ENCODE results near the gene HSDL2.
"Not testable (repeated sequence)": the region's sequence is repeated elsewhere in the genome, so short reads cannot be mapped to it uniquely, and the experiment has no call there.

Gene HSDL2

GRCh38 chr9:112367465-112367864, 12.4 kb upstream of the HSDL2 start:
- no peak for DNase-seq

- no peak for DNase-seq
Measured at GRCh38 chr9:112369817-112370216, 10.1 kb upstream of the HSDL2 start.

DNA sequence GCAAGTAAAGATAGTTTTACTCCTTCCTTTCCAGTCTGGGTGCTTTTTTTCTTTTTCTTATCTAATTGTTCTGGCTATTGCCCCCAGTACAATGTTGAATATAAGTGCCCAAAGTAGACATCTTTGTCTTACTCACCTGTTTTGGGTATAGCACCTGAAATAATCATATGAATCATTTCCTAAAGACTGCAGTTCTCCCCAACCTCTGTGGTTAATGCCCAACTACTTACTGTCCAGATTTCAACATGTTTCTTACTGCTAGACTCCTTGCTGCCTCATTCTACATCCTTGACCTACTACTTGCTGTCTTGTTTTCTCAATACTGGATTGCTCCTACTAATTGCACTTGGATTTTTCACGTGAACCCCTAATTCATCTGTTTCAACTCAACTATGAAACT, 8.8 kb upstream of the HSDL2 start:
- no peak for DNase-seq

GRCh38 chr9:112373666-112374065, 6.2 kb upstream of the HSDL2 start:
- DNase-seq = not testable (repeated sequence)

DNA sequence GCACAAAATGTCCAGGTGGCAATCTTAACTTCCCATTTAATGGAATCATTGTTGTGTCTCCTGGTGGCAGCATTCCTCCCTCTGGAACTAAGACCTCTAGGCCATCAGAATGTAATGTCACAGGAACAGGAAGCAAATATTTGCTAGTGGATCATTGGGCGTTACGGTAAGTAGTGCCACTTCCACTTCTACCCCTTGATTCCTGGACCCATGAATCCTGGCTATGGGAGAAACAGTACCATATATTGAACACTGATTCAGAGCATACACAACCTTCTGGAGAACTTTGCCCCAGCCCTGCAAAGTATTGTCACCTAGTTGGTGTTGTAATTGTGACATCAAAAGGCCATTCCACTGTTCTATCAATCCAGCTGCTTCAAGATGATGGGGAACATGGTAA, 5.7 kb upstream of the HSDL2 start:
- not testable (repeated sequence) for DNase-seq

- DNase-seq = no peak
Measured at GRCh38 chr9:112375361-112375760, 4.5 kb upstream of the HSDL2 start.

DNA sequence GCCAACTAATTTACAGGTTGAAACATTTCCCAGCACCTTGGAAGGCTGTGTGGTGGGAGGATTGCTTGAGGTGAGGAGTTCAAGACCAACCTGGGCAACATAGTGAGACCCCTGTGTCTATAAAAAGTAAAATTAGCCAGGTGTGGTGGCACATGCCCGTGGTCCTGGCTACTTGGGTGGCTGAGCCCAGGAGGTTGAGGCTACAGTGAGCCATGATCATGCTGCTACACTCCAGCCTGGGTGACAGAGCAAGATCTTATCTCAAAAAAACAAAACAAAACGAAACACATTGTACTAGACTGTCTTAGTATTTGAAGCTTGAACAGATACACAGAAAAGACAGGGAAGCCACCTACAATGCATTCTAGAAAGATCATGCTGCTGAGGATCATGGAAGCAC, 2.8 kb upstream of the HSDL2 start:
- DNase-seq = no peak

- DNase-seq = no peak
Measured at GRCh38 chr9:112377684-112378327, 2.1 kb upstream of the HSDL2 start.

DNA sequence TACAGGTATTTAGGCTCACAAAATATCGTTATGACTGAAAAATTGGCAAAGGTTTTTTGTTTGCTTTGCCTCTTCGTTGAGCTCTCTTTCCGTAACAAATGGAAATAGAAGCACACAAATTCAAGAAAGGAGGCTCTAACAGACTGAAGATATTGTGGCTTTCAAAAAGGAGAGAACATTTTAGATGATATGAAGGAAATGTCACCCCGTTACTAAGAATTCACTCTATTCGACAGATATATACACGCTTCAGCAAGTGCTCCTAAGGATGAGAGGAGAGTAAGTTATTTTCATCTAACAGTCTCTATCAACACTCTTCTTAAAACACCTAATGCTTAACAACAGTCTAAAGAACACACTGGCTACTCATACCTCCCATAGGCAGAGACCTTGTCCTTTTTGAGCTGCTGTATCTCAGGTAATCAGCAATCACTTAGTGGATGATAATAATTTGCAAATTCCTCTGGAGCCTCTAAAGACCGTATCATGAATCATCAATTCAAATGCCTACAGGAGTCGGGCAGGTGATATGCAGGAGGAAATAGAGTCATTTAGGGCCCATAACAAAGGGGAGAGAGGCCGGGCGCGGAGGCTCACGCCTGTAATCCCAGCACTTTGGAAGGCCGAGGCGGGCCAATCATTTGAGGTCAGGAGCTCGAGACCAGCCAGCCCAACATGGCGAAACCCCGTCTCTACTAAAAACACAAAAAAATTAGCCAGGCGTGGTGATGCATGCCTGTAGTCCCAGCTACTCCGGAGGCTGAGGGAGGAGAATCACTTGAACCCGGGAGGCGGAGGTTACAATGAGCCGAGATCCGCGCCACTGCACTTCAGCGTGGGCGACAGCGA, 1.4 kb upstream of the HSDL2 start:
- DNase-seq = no peak

DNA sequence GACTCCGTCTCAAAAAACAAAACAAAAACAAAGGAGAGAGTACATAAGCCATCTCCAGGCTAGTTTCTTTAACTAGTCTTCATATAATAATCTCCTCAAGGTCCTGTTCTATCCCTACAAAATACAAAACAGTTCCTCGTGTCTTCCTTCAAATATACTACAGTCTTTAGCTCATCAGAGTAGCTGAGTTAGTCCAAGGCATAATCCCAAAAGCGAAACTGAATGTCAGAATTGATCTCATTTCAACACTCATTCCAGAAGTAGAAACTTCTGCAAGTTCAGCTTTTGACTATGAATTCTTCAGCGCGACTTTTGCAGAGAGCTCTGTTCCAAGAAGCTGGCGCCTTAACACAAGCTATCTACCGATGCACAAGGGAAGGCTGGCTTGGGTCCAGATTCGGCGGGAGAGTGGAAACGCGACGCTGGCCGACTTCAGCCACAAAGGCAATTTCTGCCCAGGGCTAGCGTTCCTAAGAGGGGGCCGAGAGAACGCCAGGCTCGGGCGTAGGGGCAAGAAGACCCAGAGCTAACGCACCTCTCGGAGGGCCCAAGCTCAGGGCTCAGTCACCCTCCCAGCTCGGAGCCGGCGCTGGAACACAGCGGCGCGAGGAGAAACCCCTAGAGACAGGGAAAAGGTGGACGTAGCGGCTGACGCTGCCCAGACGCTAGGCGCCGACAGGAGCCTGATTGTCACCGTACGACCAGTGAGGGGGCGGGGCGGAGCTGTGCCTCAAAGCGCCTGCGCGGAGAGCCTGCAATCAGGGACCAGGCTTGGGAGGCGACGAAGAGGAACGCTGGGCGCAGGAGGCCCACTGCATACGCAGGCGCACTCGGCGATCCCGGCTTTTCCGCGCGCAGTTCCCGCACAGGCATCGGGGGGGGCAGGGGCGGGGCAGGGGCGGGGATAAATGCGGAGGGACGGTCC, 469 bp upstream of the HSDL2 start:
- peak; percentile 93 for DNase-seq

- no peak for DNase-seq
Measured at GRCh38 chr9:112380825-112381221, 915 bp downstream of the HSDL2 start.

DNA sequence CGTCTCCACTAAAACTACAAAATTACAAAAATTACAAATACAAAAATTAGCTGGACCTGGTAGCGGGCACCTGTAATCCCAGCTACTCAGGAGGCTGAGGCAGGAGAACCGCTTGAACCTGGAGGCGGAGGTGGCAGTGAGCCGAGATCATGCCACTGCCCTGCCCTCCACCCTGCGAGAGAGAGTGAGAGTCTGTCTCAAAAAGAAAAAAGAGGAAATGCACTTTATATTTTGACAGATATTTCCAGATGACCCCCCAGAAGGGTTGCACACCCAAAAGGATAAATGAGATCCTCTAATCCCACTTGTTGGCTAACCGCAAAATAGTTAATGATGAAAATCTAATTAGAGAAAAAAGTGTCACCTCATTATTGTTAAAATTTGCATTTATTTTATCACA, 2.2 kb downstream of the HSDL2 start:
- no peak for DNase-seq

DNA sequence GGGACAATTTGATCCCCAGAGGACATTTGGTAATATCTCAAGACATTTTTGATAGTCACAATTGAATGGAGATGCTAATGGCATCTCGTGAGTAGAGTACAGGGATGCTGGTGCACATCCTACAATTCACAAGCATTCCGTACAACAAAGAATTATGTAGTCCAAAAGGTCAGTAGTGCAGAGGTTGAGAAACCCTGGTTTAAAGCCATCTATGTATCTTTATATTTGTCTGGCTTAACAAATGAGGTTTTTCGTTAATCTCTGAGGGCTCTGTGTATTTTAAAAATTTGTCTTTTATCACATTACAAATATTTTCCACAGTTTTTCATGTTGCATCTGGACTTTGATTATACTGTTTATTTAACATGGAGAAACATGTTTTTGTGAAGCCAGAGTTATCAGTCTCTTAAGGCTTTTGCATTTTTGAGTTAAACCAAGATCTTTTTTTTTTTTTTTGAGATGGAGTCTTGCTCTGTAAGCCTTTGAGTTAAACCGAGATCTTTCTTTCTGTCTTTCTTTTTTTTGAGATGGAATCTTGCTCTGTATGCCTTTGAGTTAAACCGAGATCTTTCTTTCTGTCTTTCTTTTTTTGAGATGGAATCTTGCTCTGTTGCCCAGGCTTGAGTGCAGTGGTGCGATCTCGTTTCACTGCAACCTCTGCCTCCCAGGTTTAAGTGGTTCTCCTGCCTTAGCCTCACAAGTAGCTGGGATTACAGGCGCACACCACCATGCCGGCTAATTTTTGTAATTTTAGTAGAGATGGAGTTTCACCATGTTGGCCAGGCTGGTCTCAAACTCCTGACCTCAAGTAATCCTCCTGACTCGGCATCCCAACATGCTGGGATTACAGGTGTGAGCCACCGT, 2.8 kb downstream of the HSDL2 start:
- DNase-seq = no peak

- DNase-seq = no peak
Measured at GRCh38 chr9:112384219-112384618, 4.3 kb downstream of the HSDL2 start.

- no peak for DNase-seq
Measured at GRCh38 chr9:112384690-112385089, 4.8 kb downstream of the HSDL2 start.

DNA sequence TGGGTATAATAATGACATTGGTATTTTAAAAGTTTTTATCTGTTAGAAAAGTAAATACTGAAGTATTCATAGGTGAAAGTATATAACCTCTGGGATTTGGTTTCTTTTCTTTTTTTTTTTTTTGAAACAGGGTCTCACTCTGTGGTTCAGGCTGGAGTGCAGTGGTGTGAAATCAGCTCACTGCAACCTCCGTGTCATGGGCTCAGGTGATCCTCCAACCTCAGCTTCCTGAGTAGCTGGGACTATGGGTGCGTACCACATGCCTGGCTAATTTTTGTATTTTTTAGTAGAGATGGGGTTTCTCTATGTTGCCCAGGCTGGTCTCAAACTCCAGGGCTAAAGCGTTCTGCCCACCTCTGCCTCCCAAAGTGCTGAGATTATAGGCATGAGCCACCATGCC, 7.2 kb downstream of the HSDL2 start:
- no peak for DNase-seq

GRCh38 chr9:112389897-112390296, 10.0 kb downstream of the HSDL2 start:
- not testable (repeated sequence) for DNase-seq

GRCh38 chr9:112391936-112392560, 12.1 kb downstream of the HSDL2 start:
- not testable (repeated sequence) for DNase-seq

GRCh38 chr9:112393146-112393545, 13.2 kb downstream of the HSDL2 start:
- not testable (repeated sequence) for DNase-seq

- DNase-seq = no peak
Measured at GRCh38 chr9:112396416-112396815, 16.5 kb downstream of the HSDL2 start.

GRCh38 chr9:112396872-112397271, 17.0 kb downstream of the HSDL2 start:
- DNase-seq = no peak

Data from NCI-H2029 treated with DMSO at 0.1 percent for 48 hours (cell line).